IMR-90 (cell line): Measurements from ENCODE around the gene MID1.

Source experiments
- BHLHE40 ChIP-seq: fragments of 150-350 bp; IDR thresholded peaks from 2 replicates; pipeline ENCODE4 v1.6.1; 2016; ENCODE audit warnings: mild to moderate bottlenecking, low read depth, low read length
- CEBPB ChIP-seq: IDR thresholded peaks from 2 replicates; pipeline ENCODE4 v1.6.1; 2012; ENCODE audit warnings: low read depth, low read length, improper control_type of control experiment
- CHD1 ChIP-seq: IDR thresholded peaks from 2 replicates; pipeline ENCODE4 v1.6.1; 2012; ENCODE audit warnings: low read depth, low read length, improper control_type of control experiment
- MAFK ChIP-seq: IDR thresholded peaks from 2 replicates; pipeline ENCODE4 v1.6.1; 2012; ENCODE audit warnings: low read depth, low read length, improper control_type of control experiment
- MXI1 ChIP-seq: IDR thresholded peaks from 2 replicates; pipeline ENCODE4 v1.6.1; 2012; ENCODE audit warnings: low read depth, mild to moderate bottlenecking, low read length, moderate library complexity, borderline replicate concordance
- NFE2L2 ChIP-seq: fragments of 150-350 bp; IDR thresholded peaks from 2 replicates; pipeline ENCODE4 v1.6.1; 2016; ENCODE audit warnings: low read depth, mild to moderate bottlenecking, low read length
- POLR2A ChIP-seq: IDR thresholded peaks from 2 replicates; pipeline ENCODE4 v1.6.1; 2012; ENCODE audit warnings: mild to moderate bottlenecking, low read depth, low read length
- RAD21 ChIP-seq: IDR thresholded peaks from 2 replicates; pipeline ENCODE4 v1.6.1; 2012; ENCODE audit warnings: low read length, improper control_type of control experiment
- RCOR1 ChIP-seq: IDR thresholded peaks from 2 replicates; pipeline ENCODE4 v1.6.1; 2012; ENCODE audit warnings: mild to moderate bottlenecking, low read length, improper control_type of control experiment; ENCODE audit not compliant: insufficient replicate concordance
- SMC3 ChIP-seq: fragments of 150-350 bp; IDR thresholded peaks from 2 replicates; pipeline ENCODE4 v1.6.1; 2016; ENCODE audit warnings: low read depth, mild to moderate bottlenecking, antibody characterized with exemption, low read length, moderate library complexity
- TF ChIP-seq, protein P1 (sequence below): fragments of 150-350 bp; IDR thresholded peaks from 2 replicates; pipeline ENCODE4 v1.6.1; 2016; ENCODE audit warnings: low read depth, mild to moderate bottlenecking, low read length, moderate library complexity, borderline replicate concordance
- TF ChIP-seq, protein P2 (sequence below): fragments of 150-350 bp; IDR thresholded peaks from 2 replicates; pipeline ENCODE4 v1.6.1; 2017; ENCODE audit warnings: mild to moderate bottlenecking, antibody characterized with exemption, low read length, low read depth
- TF ChIP-seq, protein P3 (sequence below): conservative IDR thresholded peaks from 2 replicates; pipeline ENCODE4 v1.5.1; 2012; ENCODE audit warnings: mild to moderate bottlenecking, low read depth, low read length, improper control_type of control experiment

DNA sequence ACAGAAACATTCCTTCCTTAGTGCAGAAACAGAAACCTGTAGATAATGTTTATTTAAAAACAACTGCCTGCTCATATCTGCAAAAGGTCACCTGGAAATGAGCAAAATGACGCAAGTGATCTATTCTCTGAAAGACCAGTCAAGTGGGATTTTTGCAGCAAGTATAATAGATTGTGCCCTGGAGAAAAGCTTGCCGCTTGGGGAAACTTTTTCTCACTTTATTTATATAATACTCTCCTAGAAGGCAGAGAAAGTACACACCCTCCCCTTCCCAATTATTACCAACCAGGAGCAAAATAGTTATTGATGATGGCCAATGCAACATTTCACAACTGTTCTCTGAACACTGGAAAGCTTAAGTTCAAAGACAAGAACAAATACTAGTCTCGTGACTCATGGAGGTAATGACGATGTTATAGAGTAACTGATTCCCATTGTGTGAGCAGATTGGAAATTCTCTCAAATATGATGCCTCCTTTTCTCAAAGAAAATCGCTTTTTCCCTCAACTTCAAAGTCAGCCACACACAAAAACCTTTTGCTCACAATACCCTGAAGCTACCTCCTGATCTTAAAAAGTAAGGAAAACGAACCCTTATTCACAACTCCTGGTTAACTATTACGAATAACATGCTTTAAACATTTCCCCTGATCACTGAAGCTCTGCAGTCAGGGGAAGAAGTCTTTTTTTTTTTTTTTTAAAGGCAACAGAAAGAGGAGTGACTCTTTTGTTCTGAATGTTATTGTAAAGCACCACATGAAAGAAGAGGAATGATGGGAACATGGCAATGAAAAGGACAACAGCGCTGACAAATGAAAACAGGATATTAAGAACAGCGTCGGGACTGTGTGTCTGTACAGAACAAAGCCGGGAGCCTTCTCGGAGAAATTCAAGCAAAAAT is 41.0 kb downstream of the MID1 start:
- TF ChIP-seq, protein P1, sequence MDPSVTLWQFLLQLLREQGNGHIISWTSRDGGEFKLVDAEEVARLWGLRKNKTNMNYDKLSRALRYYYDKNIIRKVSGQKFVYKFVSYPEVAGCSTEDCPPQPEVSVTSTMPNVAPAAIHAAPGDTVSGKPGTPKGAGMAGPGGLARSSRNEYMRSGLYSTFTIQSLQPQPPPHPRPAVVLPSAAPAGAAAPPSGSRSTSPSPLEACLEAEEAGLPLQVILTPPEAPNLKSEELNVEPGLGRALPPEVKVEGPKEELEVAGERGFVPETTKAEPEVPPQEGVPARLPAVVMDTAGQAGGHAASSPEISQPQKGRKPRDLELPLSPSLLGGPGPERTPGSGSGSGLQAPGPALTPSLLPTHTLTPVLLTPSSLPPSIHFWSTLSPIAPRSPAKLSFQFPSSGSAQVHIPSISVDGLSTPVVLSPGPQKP, result no peak
- TF ChIP-seq, protein P2, sequence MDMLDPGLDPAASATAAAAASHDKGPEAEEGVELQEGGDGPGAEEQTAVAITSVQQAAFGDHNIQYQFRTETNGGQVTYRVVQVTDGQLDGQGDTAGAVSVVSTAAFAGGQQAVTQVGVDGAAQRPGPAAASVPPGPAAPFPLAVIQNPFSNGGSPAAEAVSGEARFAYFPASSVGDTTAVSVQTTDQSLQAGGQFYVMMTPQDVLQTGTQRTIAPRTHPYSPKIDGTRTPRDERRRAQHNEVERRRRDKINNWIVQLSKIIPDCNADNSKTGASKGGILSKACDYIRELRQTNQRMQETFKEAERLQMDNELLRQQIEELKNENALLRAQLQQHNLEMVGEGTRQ, result no peak
- TF ChIP-seq RAD21 (no peak), BHLHE40 (peak; percentile 48; the same call in 1 of the 2 replicates), POLR2A (no peak), NFE2L2 (no peak), SMC3 (no peak), CEBPB (peak; percentile 72), MXI1 (no peak), MAFK (no peak), CHD1 (no peak), RCOR1 (no peak)
- TF ChIP-seq, protein P3, sequence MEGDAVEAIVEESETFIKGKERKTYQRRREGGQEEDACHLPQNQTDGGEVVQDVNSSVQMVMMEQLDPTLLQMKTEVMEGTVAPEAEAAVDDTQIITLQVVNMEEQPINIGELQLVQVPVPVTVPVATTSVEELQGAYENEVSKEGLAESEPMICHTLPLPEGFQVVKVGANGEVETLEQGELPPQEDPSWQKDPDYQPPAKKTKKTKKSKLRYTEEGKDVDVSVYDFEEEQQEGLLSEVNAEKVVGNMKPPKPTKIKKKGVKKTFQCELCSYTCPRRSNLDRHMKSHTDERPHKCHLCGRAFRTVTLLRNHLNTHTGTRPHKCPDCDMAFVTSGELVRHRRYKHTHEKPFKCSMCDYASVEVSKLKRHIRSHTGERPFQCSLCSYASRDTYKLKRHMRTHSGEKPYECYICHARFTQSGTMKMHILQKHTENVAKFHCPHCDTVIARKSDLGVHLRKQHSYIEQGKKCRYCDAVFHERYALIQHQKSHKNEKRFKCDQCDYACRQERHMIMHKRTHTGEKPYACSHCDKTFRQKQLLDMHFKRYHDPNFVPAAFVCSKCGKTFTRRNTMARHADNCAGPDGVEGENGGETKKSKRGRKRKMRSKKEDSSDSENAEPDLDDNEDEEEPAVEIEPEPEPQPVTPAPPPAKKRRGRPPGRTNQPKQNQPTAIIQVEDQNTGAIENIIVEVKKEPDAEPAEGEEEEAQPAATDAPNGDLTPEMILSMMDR, result no peak
